K562 (cell line): Measurements from ENCODE around the gene NDUFV2. TPM values are rescaled to one million over a fixed set of nuclear protein-coding genes. Genes with fewer than 3 reads are reported as not detected.

ENCODE experiments used
- ATAC-seq: fragments of 200-7000 bp; cut with Tn5 transposase; 3 replicates; pipeline ENCODE4 v1.9.1; 2020; ENCODE audit warnings: moderate library complexity
- BruUV-seq: library from RNA; stranded (reverse); fragments of 400-500 nt; replicated peaks from 2 replicates; lab custom pipeline; 2021; lab: Mats Ljungman, UMichigan
- CTCF ChIA-PET: fragments of 300-600 bp; formaldehyde crosslinking; extraction: SDS; loops from one replicate; lab custom pipeline; 2021; ENCODE audit warnings: low intra/inter-chr PET ratio; lab: Yijun Ruan, JAX
- POLR2A ChIA-PET: fragments of 300-600, 350-650 bp; sonication (Branson Sonifier 250); formaldehyde crosslinking; extraction: SDS; loops from one replicate; lab custom pipeline; 2021; ENCODE audit warnings: antibody characterized with exemption, inconsistent platforms; lab: Yijun Ruan, JAX
- DNase-seq, 4 experiments: peaks; one replicate each; pipeline versions ENCODE4 v3.0.0 to v3.0.0-alpha.2; 2011 to 2018; ENCODE audit warnings: low spot score in 3 of 4, mixed read lengths in 3 of 4; ENCODE audit errors: extremely low read depth in 1 of 4
- FAIRE-seq: peaks from 2 replicates; lab custom pipeline; 2011; peaks lifted over from hg19 to GRCh38; lab: Jason Lieb, UNC
- H2AFZ ChIP-seq: 2 replicates; pipeline ENCODE4 v1.6.0; 2011; ENCODE audit warnings: low read depth, low read length, control low read depth, inconsistent platforms
- H3K27ac ChIP-seq: fragments of 200-600 bp; 3 replicates; pipeline ENCODE4 v1.8.0; 2011; ENCODE audit warnings: low read depth, mild to moderate bottlenecking, control low read depth, inconsistent platforms, low read length, moderate library complexity, mixed read lengths; ENCODE audit errors: extremely low read depth
- H3K27me3 ChIP-seq, 2 experiments: fragments of 300-600 bp in 1 of 2; 2 replicates in 1 of 2; 3 replicates in 1 of 2; pipeline versions ENCODE4 v1.6.0 to v1.8.0; 2011; ENCODE audit warnings: inconsistent platforms in 2 of 2, low read length in 2 of 2, mild to moderate bottlenecking in 1 of 2, mixed read lengths in 1 of 2, moderate library complexity in 1 of 2; ENCODE audit not compliant: control insufficient read depth in 2 of 2, insufficient read depth in 2 of 2
- H3K36me3 ChIP-seq: fragments of 300-600 bp; 3 replicates; pipeline ENCODE4 v1.8.0; 2011; ENCODE audit warnings: mild to moderate bottlenecking, low read length, inconsistent platforms; ENCODE audit not compliant: control insufficient read depth, insufficient read depth
- H3K4me1 ChIP-seq, 2 experiments: fragments of 200-600 bp in 1 of 2; replicated peaks in 1 of 2; 2 replicates in 1 of 2; 3 replicates in 1 of 2; pipeline versions ENCODE4 v1.5.1 to v1.8.0; 2011; ENCODE audit warnings: inconsistent platforms in 2 of 2, low read length in 2 of 2, mild to moderate bottlenecking in 1 of 2, mixed read lengths in 1 of 2, moderate library complexity in 1 of 2; ENCODE audit not compliant: control insufficient read depth in 2 of 2, insufficient read depth in 2 of 2
- H3K4me2 ChIP-seq: 2 replicates; pipeline ENCODE4 v1.6.1; 2011; ENCODE audit warnings: low read length, control low read depth, inconsistent platforms, mixed read lengths; ENCODE audit not compliant: insufficient read depth
- H3K4me3 ChIP-seq: fragments of 200-600 bp; sonication (generic), shearing (Covaris generic); 2 replicates; pipeline ENCODE4 v1.5.1; 2016; ENCODE audit warnings: control low read depth, inconsistent platforms
- H3K79me2 ChIP-seq: fragments of 200-600 bp; 3 replicates; pipeline ENCODE4 v1.8.0; 2011; ENCODE audit warnings: low read length, inconsistent platforms; ENCODE audit not compliant: control insufficient read depth, insufficient read depth
- H3K9ac ChIP-seq, 2 experiments: 2 replicates each; pipeline versions ENCODE4 v1.6.0 to v1.6.1; 2011; ENCODE audit warnings: low read depth in 2 of 2, low read length in 2 of 2, control low read depth in 1 of 2, inconsistent platforms in 1 of 2, mild to moderate bottlenecking in 1 of 2, mixed read lengths in 1 of 2; ENCODE audit not compliant: insufficient read depth in 1 of 2
- H3K9me1 ChIP-seq: one replicate; pipeline ENCODE4 v1.6.0; 2011; ENCODE audit warnings: inconsistent platforms, mild to moderate bottlenecking, low read length, moderate library complexity; ENCODE audit not compliant: control insufficient read depth, insufficient read depth
- H3K9me3 ChIP-seq: replicated peaks from 2 replicates; pipeline ENCODE4 v1.5.1; 2011; ENCODE audit warnings: low read depth, low read length, inconsistent platforms; ENCODE audit not compliant: control insufficient read depth, insufficient read depth
- H4K20me1 ChIP-seq: replicated peaks from 2 replicates; pipeline ENCODE4 v1.6.1; 2011; ENCODE audit warnings: low read length, inconsistent platforms, mixed read lengths; ENCODE audit not compliant: control insufficient read depth, insufficient read depth
- ASH1L ChIP-seq: fragments of 450-650 bp; IDR thresholded peaks from 2 replicates; pipeline ENCODE4 v1.6.1; 2018; ENCODE audit warnings: borderline replicate concordance, mild to moderate bottlenecking, low read depth; ENCODE audit not compliant: partially characterized antibody
- BDP1 ChIP-seq: IDR thresholded peaks from 3 replicates; pipeline ENCODE4 v1.6.1; 2011; ENCODE audit not compliant: insufficient read length, insufficient read depth
- CBX5 ChIP-seq: IDR thresholded peaks from 2 replicates; pipeline ENCODE4 v1.6.1; 2014; ENCODE audit warnings: low read depth, borderline replicate concordance
- CUX1 ChIP-seq: fragments of 200-800 bp; sonication (Bioruptor generic); IDR thresholded peaks from 2 replicates; pipeline ENCODE4 v1.6.1; 2016; ENCODE audit warnings: missing genetic modification characterization, missing compliant biosample characterization
- GABPA ChIP-seq: fragments of 200-800 bp; sonication (Bioruptor generic); conservative IDR thresholded peaks from 2 replicates; pipeline ENCODE4 v1.6.1; 2016; ENCODE audit warnings: low read depth, missing genetic modification characterization, missing compliant biosample characterization
- HMG20A ChIP-seq: fragments of 450-650 bp; formaldehyde crosslinking; conservative IDR thresholded peaks from 2 replicates; pipeline ENCODE4 v1.4.0; 2020; ENCODE audit warnings: mild to moderate bottlenecking, mixed read lengths
- MLX ChIP-seq, 2 experiments: fragments of 450-650 bp in 1 of 2; sonication (generic) in 1 of 2; formaldehyde crosslinking; conservative IDR thresholded peaks; 2 replicates each; pipeline versions ENCODE4 v1.4.0 to v1.8.1; 2020 to 2022; ENCODE audit warnings: mild to moderate bottlenecking in 1 of 2, missing genetic modification reagents in 1 of 2
- MYNN ChIP-seq, 2 experiments: sonication (generic); formaldehyde crosslinking in 1 of 2; IDR thresholded peaks; 2 replicates each; pipeline versions ENCODE4 v1.5.0 to v1.6.1; 2016 to 2020; ENCODE audit warnings: antibody characterized with exemption in 1 of 2, missing genetic modification reagents in 1 of 2
- NFIX ChIP-seq: fragments of 250-450 bp; sonication (Bioruptor Pico); IDR thresholded peaks from 2 replicates; pipeline ENCODE4 v1.4.0; 2020; ENCODE audit warnings: low read depth, mild to moderate bottlenecking, moderate library complexity
- NR2F6 ChIP-seq: fragments of 450-650 bp; formaldehyde crosslinking; IDR thresholded peaks from 2 replicates; pipeline ENCODE4 v1.4.0; 2020; ENCODE audit warnings: mild to moderate bottlenecking
- NR4A1 ChIP-seq, 2 experiments: fragments of 250-450 bp in 1 of 2; fragments of 450-650 bp in 1 of 2; sonication (Bioruptor Pico) in 1 of 2; IDR thresholded peaks; 2 replicates each; pipeline versions ENCODE4 v1.4.0 to v1.6.1; 2016 to 2020; ENCODE audit warnings: mild to moderate bottlenecking in 2 of 2, missing compliant biosample characterization in 1 of 2, missing genetic modification characterization in 1 of 2, moderate library complexity in 1 of 2
- RAD21 ChIP-seq, 2 experiments: fragments of 250-450 bp in 1 of 2; fragments of 450-650 bp in 1 of 2; sonication (Bioruptor Pico) in 1 of 2; formaldehyde crosslinking in 1 of 2; IDR thresholded peaks in 1 of 2; conservative IDR thresholded peaks in 1 of 2; 2 replicates each; pipeline versions ENCODE4 v1.4.0 to v1.8.0; 2020 to 2022; ENCODE audit warnings: mild to moderate bottlenecking in 2 of 2, moderate library complexity in 1 of 2
- SIN3B ChIP-seq: fragments of 450-650 bp; IDR thresholded peaks from 2 replicates; pipeline ENCODE4 v1.6.1; 2017; ENCODE audit warnings: low read depth, mild to moderate bottlenecking, moderate library complexity
- ZFX ChIP-seq: sonication (generic); formaldehyde crosslinking; IDR thresholded peaks from 2 replicates; pipeline ENCODE4 v1.8.0; 2022; ENCODE audit warnings: mild to moderate bottlenecking, missing genetic modification reagents, moderate library complexity
- ZNF253 ChIP-seq: fragments of 250-450 bp; sonication (Bioruptor Pico); conservative IDR thresholded peaks from 2 replicates; pipeline ENCODE4 v1.6.1; 2021; ENCODE audit warnings: mild to moderate bottlenecking
- WGBS: fragments of 100-300 bp; shearing (Covaris generic); methylation state at CpG from one replicate; pipeline ENCODE4 v1.1.6; 2016; ENCODE audit warnings: low coverage, mixed read lengths; ENCODE audit not compliant: insufficient coverage; ENCODE audit errors: missing lambda C conversion rate; 5-methylcytosine and 5-hydroxymethylcytosine counted together
- in situ Hi-C: fragments of 300-500 bp; cut with MboI; formaldehyde crosslinking; loops from 4 replicates; pipeline ENCODE4 v1.15.0; 2018; ENCODE audit warnings: inconsistent platforms, mixed read lengths
- intact Hi-C: fragments of 100-400 bp; cut with micrococcal nuclease; formaldehyde crosslinking; loops from 2 replicates; pipeline ENCODE4 v1.14.2; 2022
- polyA plus RNA-seq, 8 experiments: library from polyadenylated mRNA; depleted of rRNA in 4 of 8; stranded (reverse) in 5 of 8; unstranded in 3 of 8; fragments of >200 nt; fragmentation: Nextera tagmentation in 2 of 8; fragmentation: Illumina TruSeq in 1 of 8; extraction: Ambion mirVana in 2 of 8; extraction: Trizol in 1 of 8; gene quantifications; 2 replicates each; pipeline versions ENCODE4 v1.2.1 to v1.2.3, GENCODE V29; 2011 to 2014; ENCODE audit warnings: inconsistent platforms in 1 of 8, missing spikeins in 1 of 8
- total RNA-seq, 7 experiments: library from RNA; depleted of rRNA in 6 of 7; stranded (reverse); fragments of >200 nt in 6 of 7; fragmentation: Illumina TruSeq in 2 of 7; extraction: Trizol in 2 of 7; gene quantifications; 2 replicates each; pipeline versions ENCODE4 v1.2.1 to v1.2.3, GENCODE V29; 2011 to 2021; ENCODE audit warnings: low replicate concordance in 1 of 7

The NDUFV2 gene
- total and polyA plus RNA-seq, 9 of the 15 experiments (the other 6 are each of a cell fraction or from before 2014, with no cell fraction given), result 213 to 550 (median 384) TPM

- TF ChIP-seq CUX1 (no peak), ZNF253 (CRISPR knock-in tag) (no peak), NR2F6 (no peak)
Observed at GRCh38 chr18:9096685-9097084, 5.8 kb upstream of the NDUFV2 start (continued).

- peaks cover 5% of the 10 kb centered on the region for H3K9me1 ChIP-seq
- TF ChIP-seq MLX (CRISPR knock-in tag; conservative IDR thresholded peaks at IDR 0.05), result no peak
- no peak for TF ChIP-seq ZFX (CRISPR knock-in tag)
- TF ChIP-seq NFIX (CRISPR knock-in tag), result no peak
- TF ChIP-seq ASH1L, result no peak
- no peak for TF ChIP-seq BDP1
- TF ChIP-seq RAD21 (CRISPR knock-in tag; conservative IDR thresholded peaks at IDR 0.05 in 1 of 2, IDR thresholded peaks at IDR 0.05 in 1 of 2), result no peak
- no peak for TF ChIP-seq NR4A1 (CRISPR knock-in tag; IDR thresholded peaks at IDR 0.05)
- no peak for TF ChIP-seq NR4A1 (tag; IDR thresholded peaks at IDR 0.05)
- no peak for TF ChIP-seq HMG20A
- no peak for TF ChIP-seq SIN3B
- TF ChIP-seq GABPA (tag), result no peak
- no peak for TF ChIP-seq CBX5
- no peak for TF ChIP-seq MYNN (IDR thresholded peaks at IDR 0.05)
- no peak for TF ChIP-seq MYNN (CRISPR knock-in tag; IDR thresholded peaks at IDR 0.05)
- TF ChIP-seq, all 486 proteins: peak for 0
- ChIA-PET CTCF (no interaction called here), POLR2A (interaction anchor here (0.5 to 1.1 kb wide), 3 partner anchors 23 to 613 kb away, joined by 3 to 4 read pairs (median 3); no protein-coding TSS in a partner anchor)
- Histone ChIP-seq H3K27ac (no peak overlapping the region), H4K20me1 (no peaks in the 10 kb centered on the region), H3K9ac (no peak overlapping the region), H3K4me2 (no peak overlapping the region), H3K27me3 (no peaks in the 10 kb centered on the region), H3K9me3 (no peaks in the 10 kb centered on the region), H3K4me3 (no peak overlapping the region), H2AFZ (peak overlapping the region; percentile 52), H3K4me1 (peaks cover 5 to 21% of the 10 kb centered on the region in 2 experiments; a peak in 4 of 5 replicates), H3K36me3 (no peaks in the 10 kb centered on the region), H3K79me2 (peaks cover 11% of the 10 kb centered on the region)
- no peak for DNase-seq
- BruUV-seq, result no TSS peak
- no peak for ATAC-seq
- intact Hi-C loops (no loop called here), in situ Hi-C loops (no loop called here)
- FAIRE-seq, result no peak
- WGBS, result 61% methylated on average over 2 of the region's 2 CpGs
Observed at GRCh38 chr18:9097349-9097748, 5.2 kb upstream of the NDUFV2 start.
